Measurements from ENCODE around the gene CD68.
A peak's percentile ranks its signal among the peaks of the same experiment; 100 is the strongest.

Gene CD68

GRCh38 chr17:7579001-7579833 is at the start of gene CD68:
TSS of gene CD68 (plus strand) at chr17:7579638. CDS start at chr17:7579678, 40 bp downstream.
- peak; percentile 35 to 39 for DNase-seq

DNA sequence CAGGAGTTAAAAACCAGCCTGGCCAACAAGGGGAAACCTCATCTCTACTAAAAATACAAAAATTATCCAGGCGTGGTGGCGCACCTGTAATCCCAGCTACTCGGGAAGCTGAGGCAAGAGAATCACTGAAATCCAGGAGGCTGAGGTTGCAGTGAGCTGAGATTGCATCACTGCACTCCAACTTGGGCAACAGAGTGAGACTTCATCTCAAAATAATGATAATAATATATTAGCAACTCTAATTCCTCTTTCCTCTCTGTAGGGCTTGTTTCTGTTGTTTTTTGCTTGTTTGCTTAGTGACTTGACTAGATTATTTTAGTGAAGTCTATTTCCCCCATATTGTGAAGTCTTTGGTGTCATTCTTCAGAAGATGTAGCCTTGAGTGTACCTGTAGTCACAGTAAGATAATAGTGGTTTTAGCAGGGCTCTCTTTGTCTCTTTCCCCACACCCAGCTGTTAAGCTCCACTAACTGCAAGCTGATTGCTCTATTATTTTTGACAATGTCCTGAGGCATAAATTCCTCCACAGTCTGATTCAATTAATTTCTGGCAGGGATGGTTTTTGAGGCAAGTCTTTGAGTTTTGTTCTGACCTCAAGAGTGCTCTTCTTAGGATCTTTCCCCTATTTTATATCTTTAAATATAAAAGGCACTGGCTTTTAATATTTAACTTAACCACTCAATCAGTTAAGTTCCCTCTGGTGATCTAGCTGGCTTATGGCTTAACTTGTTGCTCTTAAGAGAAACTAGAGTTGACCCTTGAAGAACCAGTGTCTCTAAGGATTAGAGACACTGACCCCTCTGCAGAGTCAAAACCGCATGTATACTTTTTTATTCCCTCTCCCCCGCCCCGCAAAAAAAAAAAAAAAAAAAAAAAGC is 49.2 kb upstream of the CD68 start:
- no peak for DNase-seq

GRCh38 chr17:7538050-7538449 is 41.4 kb upstream of the CD68 start:
- no peak for DNase-seq

GRCh38 chr17:7538891-7539545 is 40.4 kb upstream of the CD68 start:
- no peak for DNase-seq

- no peak for DNase-seq
Observed at GRCh38 chr17:7541074-7541621, 38.3 kb upstream of the CD68 start.

DNA sequence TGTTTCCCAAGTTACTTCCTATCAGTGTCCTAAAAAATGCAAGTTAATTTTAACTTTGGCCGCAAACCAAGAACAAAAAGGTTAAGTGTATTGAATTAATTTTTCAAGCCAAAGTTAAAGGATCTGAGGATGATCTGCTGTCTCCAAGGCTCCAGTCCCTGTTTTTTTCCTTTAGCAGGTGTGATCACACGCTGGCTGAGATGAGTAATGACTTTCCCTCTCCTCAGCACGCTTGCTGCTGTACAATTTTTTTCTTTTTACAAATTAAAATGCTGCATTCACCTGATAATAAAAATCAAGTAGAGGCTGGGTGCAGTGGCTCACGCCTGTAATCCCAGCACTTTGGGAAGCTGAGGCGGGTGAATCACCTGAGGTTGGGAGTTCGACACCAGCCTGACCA is 34.5 kb upstream of the CD68 start:
- DNase-seq = no peak

DNA sequence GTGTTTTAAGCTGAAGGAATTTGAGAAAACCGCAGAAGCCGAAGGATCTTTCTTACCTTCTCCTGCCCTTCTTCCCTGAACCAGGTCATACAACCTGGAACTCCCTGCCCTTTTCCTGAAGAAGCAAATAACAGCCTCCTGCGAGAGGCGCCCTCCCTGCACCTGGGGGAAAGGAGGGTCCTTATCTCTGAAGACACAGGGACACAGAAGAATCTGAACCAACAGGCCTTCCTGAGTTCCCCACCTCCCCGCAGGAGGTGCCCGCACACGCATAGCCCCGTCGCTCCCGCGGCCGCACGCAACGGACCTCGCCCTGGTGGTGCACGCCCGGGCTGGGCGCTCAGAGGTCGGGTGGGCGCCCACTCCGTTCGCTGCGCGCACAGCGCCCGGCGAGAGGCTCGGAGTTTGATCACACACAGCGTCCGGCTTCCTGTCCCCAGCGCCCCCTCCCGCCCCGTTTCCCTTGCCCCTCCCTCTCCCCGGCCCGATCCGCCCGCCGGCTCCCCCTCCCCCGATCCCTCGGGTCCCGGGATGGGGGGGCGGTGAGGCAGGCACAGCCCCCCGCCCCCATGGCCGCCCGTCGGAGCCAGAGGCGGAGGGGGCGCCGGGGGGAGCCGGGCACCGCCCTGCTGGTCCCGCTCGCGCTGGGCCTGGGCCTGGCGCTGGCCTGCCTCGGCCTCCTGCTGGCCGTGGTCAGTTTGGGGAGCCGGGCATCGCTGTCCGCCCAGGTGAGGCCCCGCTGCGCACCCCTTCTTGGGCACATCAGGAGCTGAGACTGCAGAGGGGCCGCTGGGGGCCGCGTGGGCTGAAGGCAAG is 30.6 kb upstream of the CD68 start, which contains the start of gene TNFSF12:
TSS of gene TNFSF12 (plus strand) at position 474 of the 816 bp plus-strand sequence. CDS start at position 570, 96 bp downstream.
- peak in 1 of 2 donors; percentile 38 for DNase-seq

DNA sequence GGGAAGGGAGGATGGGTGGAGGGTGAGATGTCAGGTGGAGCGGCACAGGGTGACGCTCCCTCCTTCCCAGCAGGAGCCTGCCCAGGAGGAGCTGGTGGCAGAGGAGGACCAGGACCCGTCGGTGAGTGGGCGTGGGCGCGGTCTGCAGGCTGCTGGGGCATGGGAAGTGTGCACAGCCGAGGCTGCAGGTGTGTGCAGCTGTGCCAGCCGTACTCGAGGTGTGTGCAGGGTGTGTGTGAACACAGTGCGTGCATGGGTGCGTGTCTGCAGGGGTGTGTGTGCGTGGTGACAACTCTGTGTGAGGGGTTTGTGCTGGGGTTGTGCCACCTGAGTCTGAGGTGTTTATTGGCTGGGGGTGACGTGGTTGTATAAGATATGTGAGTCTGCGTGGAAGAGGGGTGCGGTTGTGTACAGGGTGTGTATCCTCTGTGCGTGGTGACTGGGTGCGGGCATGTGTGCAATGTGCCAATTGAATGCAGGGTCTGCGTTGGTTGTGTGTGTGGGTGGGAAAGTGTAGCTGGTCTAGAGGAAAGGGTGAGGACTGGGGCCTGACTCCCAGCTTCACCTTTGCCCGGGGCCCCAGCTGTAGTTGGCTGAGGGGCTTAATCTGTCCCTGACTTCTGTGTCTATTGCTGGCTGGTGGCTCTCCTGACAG is 29.9 kb upstream of the CD68 start:
- peak in 1 of 2 donors; percentile 6 for DNase-seq

DNA sequence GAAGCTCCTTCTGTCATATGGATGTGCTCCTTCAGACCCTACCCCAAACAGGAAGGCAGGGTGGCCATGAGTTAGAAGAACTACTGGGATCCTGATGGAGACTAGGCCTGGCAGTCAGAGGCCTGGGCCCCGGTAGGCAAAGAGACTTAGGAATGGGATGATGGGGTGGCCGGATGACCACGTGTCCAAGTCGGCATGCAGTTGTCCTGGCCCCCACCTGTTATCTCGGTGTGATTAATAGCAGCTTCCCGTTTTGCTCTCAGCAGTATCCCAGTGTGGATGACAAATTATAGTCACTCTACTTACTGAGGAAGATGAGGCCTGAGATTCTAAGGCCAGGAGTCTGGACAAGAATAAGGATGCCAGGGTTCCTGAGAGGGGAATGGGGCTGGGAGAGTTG is 29.1 kb upstream of the CD68 start:
- DNase-seq = no peak

- no peak for DNase-seq
Observed at GRCh38 chr17:7551396-7551795, 28.0 kb upstream of the CD68 start.

GRCh38 chr17:7552621-7553051 is 26.8 kb upstream of the CD68 start:
- DNase-seq = no peak

DNA sequence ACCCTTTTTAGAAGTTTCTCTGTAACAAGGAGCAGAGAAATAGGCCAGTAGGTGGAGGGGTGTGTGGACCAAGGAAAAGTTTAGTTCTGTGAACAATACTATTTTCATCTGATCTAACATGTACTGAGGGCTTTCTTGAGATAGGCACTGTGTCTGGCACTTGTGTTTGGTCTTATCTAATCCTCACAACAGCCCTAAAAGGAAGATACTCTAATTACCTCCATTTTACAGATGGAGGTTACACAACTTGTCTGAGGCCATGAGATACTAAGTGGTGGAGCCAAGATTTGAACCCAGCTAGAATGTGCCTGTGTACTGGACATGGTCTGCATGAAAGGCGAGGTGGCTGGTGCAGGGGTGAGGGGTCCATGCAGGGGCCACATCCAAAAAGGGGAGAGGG is 26.1 kb upstream of the CD68 start:
- no peak for DNase-seq

- no peak for DNase-seq
Observed at GRCh38 chr17:7555320-7555948, 24.0 kb upstream of the CD68 start.

DNA sequence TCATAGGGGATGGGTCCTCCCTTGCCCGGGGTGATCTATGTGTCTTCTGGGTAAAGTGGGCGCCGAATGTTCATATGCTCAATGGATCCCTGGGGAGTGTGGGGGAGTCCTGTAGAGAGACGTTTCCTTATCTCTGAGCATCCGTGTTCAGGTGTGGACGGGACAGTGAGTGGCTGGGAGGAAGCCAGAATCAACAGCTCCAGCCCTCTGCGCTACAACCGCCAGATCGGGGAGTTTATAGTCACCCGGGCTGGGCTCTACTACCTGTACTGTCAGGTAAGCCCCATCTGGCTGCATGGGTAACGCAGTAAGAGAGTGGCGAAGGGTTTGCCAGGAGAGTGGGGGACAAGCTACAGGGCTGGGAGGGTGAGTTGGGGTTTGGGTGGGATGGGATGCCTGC is 22.8 kb upstream of the CD68 start:
- no peak for DNase-seq

GRCh38 chr17:7557147-7557764 is 22.2 kb upstream of the CD68 start:
- DNase-seq = no peak

DNA sequence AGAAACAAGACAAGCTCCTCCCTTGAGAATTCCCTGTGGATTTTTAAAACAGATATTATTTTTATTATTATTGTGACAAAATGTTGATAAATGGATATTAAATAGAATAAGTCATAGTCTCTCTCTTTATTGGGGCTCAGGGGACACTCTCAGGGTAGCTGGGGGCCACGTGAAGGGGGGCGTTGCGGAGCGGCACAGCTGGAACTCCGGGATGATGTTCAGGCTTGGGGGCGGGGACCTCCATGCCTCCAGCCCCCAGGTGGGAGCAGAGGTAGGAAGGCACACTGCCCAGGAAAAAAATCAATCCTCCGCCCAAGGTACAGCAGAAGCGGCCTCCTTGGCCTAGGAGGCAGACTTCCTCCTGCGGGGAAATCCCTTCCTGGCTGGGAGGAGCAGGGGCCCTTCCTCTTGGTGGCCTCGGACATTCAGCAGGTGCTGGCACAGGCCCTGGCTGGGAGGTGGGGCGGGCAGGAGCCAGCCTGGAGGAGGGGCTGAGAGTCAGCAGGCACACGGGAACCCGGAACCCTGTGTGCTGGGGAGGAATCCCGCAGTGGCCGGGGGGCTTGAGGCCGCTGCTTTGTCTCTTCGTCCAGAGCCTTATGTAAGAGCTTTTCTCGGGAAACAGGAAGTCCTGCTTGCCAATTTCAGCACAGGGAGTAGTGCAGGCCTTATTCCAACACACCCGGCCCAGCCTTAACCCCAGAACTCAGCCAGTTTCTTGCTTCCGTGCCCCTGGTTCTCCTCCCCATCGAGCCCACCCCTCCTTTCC is 21.5 kb upstream of the CD68 start:
- DNase-seq = peak; percentile 61 to 65

- peak in 1 of 2 donors; percentile 53 for DNase-seq
Observed at GRCh38 chr17:7558544-7559319, 20.7 kb upstream of the CD68 start, which contains the start of gene TNFSF13. TSS of gene TNFSF13 (plus strand) at chr17:7558750. CDS start at chr17:7559040, 290 bp downstream.
